ENCODE measurements around the gene A3GALT2. TPM values are rescaled to one million over a fixed set of nuclear protein-coding genes. Genes with fewer than 3 reads are reported as not detected.

A3GALT2 gene
- polyA plus RNA-seq, 4 donors: 0.17 TPM; not detected in 3

DNA sequence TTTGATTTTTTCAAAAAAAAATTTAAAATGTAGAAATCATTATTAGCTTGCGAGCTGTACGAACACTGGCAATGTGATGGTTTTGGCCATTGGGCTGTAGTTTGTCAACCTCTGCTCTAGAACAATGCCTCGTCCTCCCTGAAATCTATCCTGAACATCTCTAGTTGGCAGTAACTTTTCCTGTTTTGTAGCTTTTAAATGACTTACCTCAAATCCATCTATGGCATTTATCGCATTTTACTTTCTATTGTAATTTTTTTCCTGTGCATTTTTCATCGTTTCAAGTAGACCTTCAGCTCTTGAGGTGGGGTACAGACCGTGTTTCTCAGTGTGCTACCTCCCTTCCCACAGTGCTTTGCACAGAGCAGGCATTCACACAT, 30.4 kb upstream of the A3GALT2 start:
- DNase-seq (ENCODE audit: low read depth in 4 of 4, low spot score in 3 of 4): no peak

- no peak for DNase-seq (ENCODE audit: low read depth in 4 of 4, low spot score in 3 of 4)
These were observed 29.8 kb upstream of the A3GALT2 start for GRCh38 chr1:33350611-33351280.

DNA sequence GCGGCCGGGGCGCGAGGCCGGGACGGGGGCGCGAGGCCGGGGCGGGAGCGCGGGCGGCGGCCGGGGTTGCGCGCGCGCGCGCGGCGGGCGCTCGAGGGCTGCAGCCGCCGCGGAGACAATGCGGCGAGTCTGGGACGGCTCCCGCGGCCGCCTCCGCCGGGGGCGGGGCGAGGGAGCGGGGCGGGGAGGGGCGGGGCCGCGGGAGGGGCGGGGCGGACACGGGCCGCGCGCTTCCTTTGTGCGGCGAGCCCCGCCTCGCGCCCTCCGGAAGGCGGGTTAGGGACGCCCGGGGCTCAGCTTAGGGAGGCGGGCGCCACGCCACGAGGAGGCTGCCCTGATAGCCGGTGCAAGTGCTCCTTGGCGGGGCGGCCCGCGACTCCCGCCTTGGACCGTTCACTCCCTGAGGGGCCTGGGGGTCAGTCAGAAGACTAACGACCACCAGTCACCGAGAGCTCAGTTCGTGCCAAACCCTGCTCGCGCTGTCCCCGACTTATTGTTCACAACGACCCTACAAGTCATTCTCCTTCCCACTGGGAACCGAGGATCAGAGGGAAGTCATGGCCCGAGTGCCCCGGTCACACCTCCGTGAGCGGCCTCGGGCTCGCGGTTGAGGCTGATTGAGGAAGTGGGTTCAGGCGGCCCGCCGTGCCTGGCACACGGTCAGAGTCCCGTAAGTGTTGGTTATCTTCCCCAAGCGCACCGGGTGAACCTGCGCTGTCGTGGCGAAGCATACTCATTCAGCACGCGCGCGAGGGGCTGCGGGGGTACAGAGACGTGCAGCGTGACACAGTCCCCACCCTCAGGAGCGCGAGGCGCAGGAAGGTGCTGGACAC, 29.1 kb upstream of the A3GALT2 start:
- DNase-seq (ENCODE audit: low read depth in 4 of 4, low spot score in 3 of 4): peak; percentile 71 to 79 (median 74)

DNA sequence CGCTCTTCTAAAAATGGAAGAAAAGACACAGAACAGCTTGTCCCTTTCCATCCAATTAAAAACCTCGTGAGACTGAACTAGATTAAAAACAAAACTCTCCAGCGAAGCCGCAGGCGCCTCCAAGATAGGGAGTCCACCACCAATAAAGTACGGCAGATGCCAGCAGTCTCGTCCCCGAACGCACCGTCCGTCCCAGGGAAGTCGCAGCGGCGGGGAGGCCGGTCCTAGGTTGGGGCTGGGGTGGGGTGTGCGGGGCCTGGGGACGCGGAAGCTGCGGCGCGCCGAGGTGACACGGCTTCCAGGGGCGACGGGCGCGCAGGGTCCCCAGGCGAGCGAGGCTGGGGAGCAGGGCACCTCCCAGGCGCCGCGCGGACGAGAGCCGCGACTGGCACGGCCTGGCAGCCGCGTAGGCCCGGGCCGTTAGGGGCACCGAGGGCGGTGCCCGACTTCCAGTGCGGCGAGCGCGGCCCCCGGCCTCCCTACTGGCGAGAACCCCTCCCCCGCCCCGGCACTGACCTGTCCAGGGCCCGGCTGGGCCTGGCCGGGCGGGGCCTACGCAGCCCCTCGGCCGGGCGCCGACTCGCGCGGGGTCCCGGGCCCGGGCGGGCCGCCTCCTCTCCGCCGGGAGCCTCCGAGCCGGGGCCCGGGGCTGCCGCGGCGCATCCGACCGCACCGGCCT, 28.3 kb upstream of the A3GALT2 start:
- DNase-seq (ENCODE audit: low read depth in 4 of 4, low spot score in 3 of 4): no peak

GRCh38 chr1:33348676-33349080, 27.8 kb upstream of the A3GALT2 start:
- no peak for DNase-seq (ENCODE audit: low read depth in 4 of 4, low spot score in 3 of 4)

DNA sequence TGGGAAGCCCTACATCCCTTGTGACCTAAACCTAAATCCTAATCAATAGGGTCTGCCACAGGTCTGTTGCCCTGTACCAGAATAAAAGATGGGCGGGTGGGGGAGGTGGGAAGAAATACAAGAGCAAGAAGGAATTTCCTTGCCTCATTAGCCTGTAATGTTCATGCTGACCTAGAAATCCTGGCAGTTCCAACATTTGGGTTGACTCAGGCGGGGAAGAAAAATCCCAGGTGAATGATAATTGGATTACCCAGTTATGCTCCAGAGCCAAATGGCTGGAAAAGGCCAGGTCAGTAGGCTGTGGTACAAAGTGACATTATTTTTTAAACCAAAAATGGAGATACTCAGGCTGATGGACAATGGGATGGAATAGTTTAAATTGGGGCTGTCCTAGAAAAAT, 27.3 kb upstream of the A3GALT2 start:
- no peak for DNase-seq (ENCODE audit: low read depth in 4 of 4, low spot score in 3 of 4)

DNA sequence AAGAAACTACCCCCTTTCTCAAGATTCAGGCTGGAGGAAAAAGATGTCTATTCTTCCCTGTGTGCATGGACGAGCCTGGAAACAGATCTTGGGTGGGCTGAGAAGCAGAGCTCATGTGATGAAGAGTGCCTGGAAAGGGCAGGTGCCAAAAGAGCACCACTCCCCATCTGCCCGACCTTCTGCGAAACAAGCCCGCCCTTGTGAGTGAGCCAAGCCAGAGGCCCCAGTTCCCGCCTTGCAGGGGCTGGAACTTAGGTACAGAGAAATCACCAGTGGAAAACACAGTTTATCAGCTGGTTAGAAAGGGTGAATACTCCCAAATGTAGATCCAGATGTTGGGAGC, 26.7 kb upstream of the A3GALT2 start:
- DNase-seq (ENCODE audit: low read depth in 4 of 4, low spot score in 3 of 4): no peak

- DNase-seq (ENCODE audit: low read depth in 4 of 4, low spot score in 3 of 4): no peak
These were observed 26.2 kb upstream of the A3GALT2 start for GRCh38 chr1:33346927-33347649.

GRCh38 chr1:33346533-33346926, 25.6 kb upstream of the A3GALT2 start:
- DNase-seq (ENCODE audit: low read depth in 4 of 4, low spot score in 3 of 4): no peak

DNA sequence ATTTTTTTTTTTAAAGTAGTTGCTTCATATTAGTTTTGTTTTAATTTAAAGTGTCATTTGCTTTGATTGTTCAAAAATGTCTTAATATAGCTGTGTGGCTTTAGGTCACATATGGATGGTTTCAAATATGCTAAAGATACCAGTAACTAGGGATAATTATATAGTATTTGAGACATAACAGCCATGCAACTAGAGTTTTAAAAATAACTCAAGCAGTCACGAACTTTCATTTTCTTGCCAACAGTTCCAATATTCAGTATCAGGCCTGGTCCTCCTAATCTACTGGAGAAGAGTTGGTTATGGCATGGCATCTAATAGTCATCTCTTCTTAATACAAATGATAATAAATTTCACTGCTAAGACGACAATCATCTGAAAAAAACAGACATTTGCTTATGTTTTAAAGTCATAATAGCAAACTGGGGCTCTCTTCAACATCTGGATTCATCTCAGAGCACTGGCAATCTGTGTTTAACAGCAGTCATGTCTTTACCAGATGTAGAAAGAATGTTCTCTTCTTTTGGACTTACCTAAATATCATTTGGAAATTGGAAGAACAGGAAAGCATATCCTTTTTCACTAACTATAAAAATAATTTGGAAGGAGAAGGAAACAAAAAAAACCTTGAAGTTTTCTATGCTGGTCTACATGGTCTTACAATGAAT, 24.1 kb upstream of the A3GALT2 start:
- no peak for DNase-seq (ENCODE audit: low read depth in 4 of 4, low spot score in 3 of 4)

DNA sequence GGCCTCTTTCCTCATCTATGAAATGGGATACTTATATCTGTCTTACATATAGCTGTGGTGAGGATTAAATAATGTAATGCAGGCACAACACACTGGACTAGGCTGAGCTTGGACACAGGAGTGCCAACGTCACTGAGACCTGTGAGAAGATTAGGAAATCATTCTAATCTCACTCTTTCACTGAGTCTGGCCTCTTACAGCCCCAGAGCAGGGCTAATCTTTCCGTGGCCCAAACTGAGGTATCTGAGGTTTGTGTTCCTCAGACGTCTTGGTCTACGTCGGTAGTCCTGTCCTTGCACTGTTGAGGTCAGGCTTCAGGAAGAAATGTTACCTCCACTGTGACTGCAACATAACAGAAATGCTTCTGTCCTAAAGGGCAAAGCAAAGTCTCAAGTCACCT, 22.6 kb upstream of the A3GALT2 start:
- no peak for DNase-seq (ENCODE audit: low read depth in 4 of 4, low spot score in 3 of 4)

DNA sequence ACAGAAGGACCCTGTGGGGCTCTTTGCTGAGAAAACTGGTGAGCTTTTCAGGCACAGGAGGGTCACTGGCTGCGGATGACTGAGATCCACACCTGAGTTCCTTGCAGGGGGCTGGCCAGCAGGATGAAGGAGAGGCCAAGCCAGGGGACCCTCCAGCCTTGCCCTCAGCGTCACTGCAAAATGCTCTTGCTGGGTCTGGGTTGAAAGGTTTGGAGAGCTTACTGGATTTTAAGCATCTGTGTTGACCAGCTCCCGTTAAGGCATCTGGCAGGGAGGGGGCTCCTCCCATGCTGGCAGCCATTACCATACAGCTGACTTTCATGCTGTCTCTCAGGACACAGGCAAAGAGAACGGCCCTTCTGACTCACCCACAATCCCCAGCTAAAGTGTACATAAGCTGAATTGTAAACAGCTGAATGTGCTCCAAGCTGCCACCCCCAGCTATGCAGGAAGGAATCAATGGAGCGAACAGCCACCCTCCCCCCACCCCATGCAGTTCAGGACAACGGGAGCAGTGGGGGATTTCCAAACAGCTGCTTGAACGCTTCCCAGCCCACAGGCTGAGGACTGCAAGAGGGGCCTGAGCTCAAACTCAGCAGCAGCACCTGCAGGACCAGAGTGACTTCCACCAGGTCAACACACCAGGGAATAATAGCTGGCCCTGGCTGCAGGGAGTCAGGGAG, 21.3 kb upstream of the A3GALT2 start:
- DNase-seq (ENCODE audit: low read depth in 4 of 4, low spot score in 3 of 4): peak in 2 of 4 donors; percentile 60 to 74

DNA sequence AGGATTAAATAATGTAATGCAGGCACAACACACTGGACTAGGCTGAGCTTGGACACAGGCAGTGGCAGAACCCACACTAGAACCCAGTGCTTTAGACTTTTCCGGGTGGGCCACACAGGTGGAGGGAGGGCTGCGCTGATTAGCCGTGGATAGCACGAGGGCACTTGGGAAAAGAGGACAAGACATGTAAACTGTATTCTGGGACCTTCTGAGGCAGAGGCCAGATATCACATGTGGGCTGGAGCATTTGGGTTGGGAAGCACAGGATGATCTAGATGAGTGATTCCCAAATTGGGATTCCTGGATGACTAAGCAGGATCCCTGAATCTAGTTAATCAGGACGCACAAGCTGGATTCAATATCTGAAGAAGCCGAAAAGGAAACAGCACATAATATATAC, 20.3 kb upstream of the A3GALT2 start:
- no peak for DNase-seq (ENCODE audit: low read depth in 4 of 4, low spot score in 3 of 4)

GRCh38 chr1:33339413-33339812, 18.5 kb upstream of the A3GALT2 start:
- no peak for DNase-seq (ENCODE audit: low read depth in 4 of 4, low spot score in 3 of 4)

- no peak for DNase-seq (ENCODE audit: low read depth in 4 of 4, low spot score in 3 of 4)
These were observed 17.7 kb upstream of the A3GALT2 start for GRCh38 chr1:33338440-33339211.

- no peak for DNase-seq (ENCODE audit: low read depth in 4 of 4, low spot score in 3 of 4)
These were observed 17.1 kb upstream of the A3GALT2 start for GRCh38 chr1:33338048-33338439.

DNA sequence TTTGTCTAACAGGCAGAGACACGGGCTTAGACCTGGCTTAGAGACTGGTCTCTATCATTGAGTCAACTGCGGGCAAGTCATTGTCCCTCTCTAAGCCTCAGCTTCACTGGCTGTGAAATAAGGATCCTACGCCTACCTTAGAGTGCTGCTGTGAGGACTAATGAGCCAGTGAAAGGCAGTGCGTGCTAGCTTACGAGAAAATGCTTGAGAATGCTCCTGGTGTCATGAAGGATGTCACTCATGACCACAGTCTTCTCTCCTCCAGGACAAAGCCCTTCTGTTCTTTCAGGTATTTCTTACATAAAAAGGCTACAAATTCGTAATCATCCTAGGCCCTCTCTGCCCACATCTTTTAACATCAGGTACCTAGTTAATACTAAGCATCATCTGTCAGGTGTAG, 16.5 kb upstream of the A3GALT2 start:
- no peak for DNase-seq (ENCODE audit: low read depth in 4 of 4, low spot score in 3 of 4)

DNA sequence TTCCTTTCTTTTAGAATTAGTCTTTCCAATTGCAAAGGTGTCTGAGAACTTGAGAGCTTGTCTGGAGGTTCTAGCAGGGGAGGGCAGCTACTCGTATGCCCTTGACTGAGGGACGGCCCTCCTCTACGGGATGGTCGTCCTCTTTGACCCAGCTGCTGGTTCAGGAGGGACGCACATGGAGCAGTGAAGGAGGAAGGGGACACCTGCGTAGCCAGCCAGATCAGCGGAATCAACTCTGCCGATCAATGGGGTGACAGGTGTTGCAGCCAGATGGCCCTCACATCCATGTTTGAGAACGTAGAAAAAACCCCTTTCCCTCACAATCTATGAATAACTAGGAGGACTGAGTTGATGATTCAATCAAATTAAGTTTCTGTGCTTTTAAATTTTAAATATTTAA, 15.7 kb upstream of the A3GALT2 start:
- no peak for DNase-seq (ENCODE audit: low read depth in 4 of 4, low spot score in 3 of 4)

DNA sequence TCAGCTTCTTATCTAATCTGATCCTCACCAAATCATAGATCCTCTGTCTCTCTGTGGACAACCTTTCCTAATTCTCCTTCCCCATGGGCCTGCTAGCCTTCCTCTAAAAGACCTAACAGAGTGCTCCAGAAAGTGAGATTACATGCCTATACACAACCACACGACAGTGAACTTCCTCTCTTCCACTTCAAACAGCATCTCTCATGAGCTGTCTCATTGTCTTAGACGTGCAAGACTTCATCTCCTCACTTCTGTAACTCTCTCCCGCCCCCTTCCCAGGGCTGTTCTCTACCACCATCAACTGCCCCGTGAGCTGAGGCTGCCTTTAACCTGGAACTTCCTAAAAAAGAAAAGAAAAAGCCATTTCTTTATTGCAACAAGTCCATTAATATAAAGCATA, 14.1 kb upstream of the A3GALT2 start:
- DNase-seq (ENCODE audit: low read depth in 4 of 4, low spot score in 3 of 4): no peak

Measured in right renal pelvis (tissue), 4 donors.